ENCODE measurements around the gene CREB5.

The CREB5 gene

GRCh38 chr7:28631995-28632394 is 219.7 kb downstream of the CREB5 start:
- DNase-seq (ENCODE audit: low spot score) (no peak), FAIRE-seq (no peak)

- FAIRE-seq (no peak), DNase-seq (ENCODE audit: low spot score) (no peak)
Observed at GRCh38 chr7:28638914-28639313, 226.6 kb downstream of the CREB5 start.

GRCh38 chr7:28640001-28640400 is 227.7 kb downstream of the CREB5 start:
- no peak for FAIRE-seq
- DNase-seq (ENCODE audit: low spot score) = no peak

GRCh38 chr7:28641752-28642545 is 229.6 kb downstream of the CREB5 start:
- DNase-seq (ENCODE audit: low spot score) = no peak

GRCh38 chr7:28643188-28643569 is 230.9 kb downstream of the CREB5 start:
- no peak for FAIRE-seq
- DNase-seq (ENCODE audit: low spot score) = no peak

More at GRCh38 chr7:28641752-28642545, 229.6 kb downstream of the CREB5 start:
- no peak for FAIRE-seq

- no peak for FAIRE-seq
- DNase-seq (ENCODE audit: low spot score) = no peak
Observed at GRCh38 chr7:28643584-28644340, 231.4 kb downstream of the CREB5 start.

GRCh38 chr7:28645866-28646265 is 233.5 kb downstream of the CREB5 start:
- FAIRE-seq = no peak
- DNase-seq (ENCODE audit: low spot score) = no peak

- DNase-seq (ENCODE audit: low spot score) = no peak
- no peak for FAIRE-seq
Observed at GRCh38 chr7:28646376-28647075, 234.2 kb downstream of the CREB5 start.

- no peak for FAIRE-seq
Observed at GRCh38 chr7:28647076-28647421, 234.7 kb downstream of the CREB5 start.

GRCh38 chr7:28649189-28649588 is 236.9 kb downstream of the CREB5 start:
- FAIRE-seq = no peak

More at GRCh38 chr7:28647076-28647421, 234.7 kb downstream of the CREB5 start:
- DNase-seq (ENCODE audit: low spot score) = no peak

GRCh38 chr7:28649811-28650210 is 237.5 kb downstream of the CREB5 start:
- no peak for FAIRE-seq
- DNase-seq (ENCODE audit: low spot score) = no peak

More at GRCh38 chr7:28649189-28649588, 236.9 kb downstream of the CREB5 start:
- DNase-seq (ENCODE audit: low spot score) = no peak

- FAIRE-seq (no peak), DNase-seq (ENCODE audit: low spot score) (no peak)
Observed at GRCh38 chr7:28654110-28654509, 241.8 kb downstream of the CREB5 start.

GRCh38 chr7:28656529-28656928 is 244.2 kb downstream of the CREB5 start:
- FAIRE-seq (no peak), DNase-seq (ENCODE audit: low spot score) (no peak)

- FAIRE-seq = no peak
- no peak for DNase-seq (ENCODE audit: low spot score)
Observed at GRCh38 chr7:28658381-28658780, 246.1 kb downstream of the CREB5 start.

GRCh38 chr7:28660132-28660531 is 247.8 kb downstream of the CREB5 start:
- FAIRE-seq = no peak
- DNase-seq (ENCODE audit: low spot score) = no peak

GRCh38 chr7:28661826-28662595 is 249.7 kb downstream of the CREB5 start:
- DNase-seq (ENCODE audit: low spot score) = no peak
- FAIRE-seq = no peak

- peak; percentile 59 for FAIRE-seq
- DNase-seq (ENCODE audit: low spot score) = peak; percentile 47
Observed at GRCh38 chr7:28666154-28666553, 253.8 kb downstream of the CREB5 start.

GRCh38 chr7:28668085-28668484 is 255.8 kb downstream of the CREB5 start:
- FAIRE-seq (no peak), DNase-seq (ENCODE audit: low spot score) (no peak)

- DNase-seq (ENCODE audit: low spot score) (no peak), FAIRE-seq (no peak)
Observed at GRCh38 chr7:28669330-28669729, 257.0 kb downstream of the CREB5 start.

- DNase-seq (ENCODE audit: low spot score) (no peak), FAIRE-seq (no peak)
Observed at GRCh38 chr7:28671526-28671925, 259.2 kb downstream of the CREB5 start.

- DNase-seq (ENCODE audit: low spot score) = no peak
- FAIRE-seq = no peak
Observed at GRCh38 chr7:28672397-28672797, 260.1 kb downstream of the CREB5 start.
